Activated naive CD4-positive, alpha-beta T cell treated with anti-CD3 and anti-CD28 coated beads, Interleukin-2, amount 50 U/mL, for 24 hours (primary cell): Measurements from ENCODE around the gene KCND3.

ENCODE experiments used
- H3K27ac Mint-ChIP-seq: one replicate; pipeline ENCODE4 v1.8.0; 2021; ENCODE audit warnings: mild to moderate bottlenecking, mixed read lengths
- H3K27me3 Mint-ChIP-seq: one replicate; pipeline ENCODE4 v1.8.0; 2021; ENCODE audit warnings: mixed read lengths
- H3K36me3 Mint-ChIP-seq: one replicate; pipeline ENCODE4 v1.8.0; 2021; ENCODE audit warnings: mixed read lengths
- H3K4me1 Mint-ChIP-seq: one replicate; pipeline ENCODE4 v1.8.0; 2021; ENCODE audit warnings: mixed read lengths
- H3K4me3 Mint-ChIP-seq: one replicate; pipeline ENCODE4 v1.8.0; 2021; ENCODE audit warnings: mild to moderate bottlenecking, mixed read lengths
- H3K9me3 Mint-ChIP-seq: one replicate; pipeline ENCODE4 v1.8.0; 2021; ENCODE audit warnings: mixed read lengths

Gene KCND3

GRCh38 chr1:111921948-111922347 lies 67.5 kb downstream of the KCND3 start:
- peaks cover 8% of the 10 kb centered on the region for H3K27me3 Mint-ChIP-seq
- H3K4me3 Mint-ChIP-seq: no peak overlapping the region
- H3K4me1 Mint-ChIP-seq: no peaks in the 10 kb centered on the region
- H3K9me3 Mint-ChIP-seq: no peaks in the 10 kb centered on the region
- no peaks in the 10 kb centered on the region for H3K36me3 Mint-ChIP-seq
- H3K27ac Mint-ChIP-seq: no peak overlapping the region

- H3K36me3 Mint-ChIP-seq: no peaks in the 10 kb centered on the region
- H3K27ac Mint-ChIP-seq: no peak overlapping the region
- no peaks in the 10 kb centered on the region for H3K9me3 Mint-ChIP-seq
- no peaks in the 10 kb centered on the region for H3K4me1 Mint-ChIP-seq
- H3K27me3 Mint-ChIP-seq: peaks cover 8% of the 10 kb centered on the region
- H3K4me3 Mint-ChIP-seq: no peak overlapping the region
Measured at GRCh38 chr1:111920221-111921024, 69.0 kb downstream of the KCND3 start.

- no peaks in the 10 kb centered on the region for H3K4me1 Mint-ChIP-seq
- H3K27me3 Mint-ChIP-seq: peaks cover 28% of the 10 kb centered on the region
- peaks cover 18% of the 10 kb centered on the region for H3K9me3 Mint-ChIP-seq
- H3K27ac Mint-ChIP-seq: no peak overlapping the region
- peaks cover 2% of the 10 kb centered on the region for H3K36me3 Mint-ChIP-seq
- H3K4me3 Mint-ChIP-seq: no peak overlapping the region
Measured at GRCh38 chr1:111911776-111912515, 77.5 kb downstream of the KCND3 start.

DNA sequence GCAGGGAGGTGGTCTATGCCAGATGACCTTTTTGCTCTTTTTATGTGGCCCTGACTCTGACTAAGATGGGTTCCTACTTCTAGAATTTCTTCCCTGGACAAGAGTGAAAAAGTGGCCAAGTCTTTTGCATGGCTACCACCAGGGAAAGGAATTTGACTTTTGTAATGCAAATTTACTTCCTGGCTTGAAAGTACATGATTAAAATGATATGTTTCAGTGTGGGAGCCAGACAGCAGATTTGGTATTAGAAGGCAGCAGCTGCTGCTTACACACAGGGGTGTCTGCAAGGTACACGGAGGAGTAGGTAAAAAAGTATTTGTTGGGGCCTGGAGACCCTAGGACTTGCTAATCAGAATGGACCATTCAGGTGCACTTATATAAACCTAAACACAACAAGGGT lies 78.4 kb downstream of the KCND3 start:
- no peaks in the 10 kb centered on the region for H3K4me1 Mint-ChIP-seq
- H3K4me3 Mint-ChIP-seq: no peak overlapping the region
- H3K27ac Mint-ChIP-seq: no peak overlapping the region
- peaks cover 34% of the 10 kb centered on the region for H3K27me3 Mint-ChIP-seq
- H3K36me3 Mint-ChIP-seq: peaks cover 2% of the 10 kb centered on the region
- peaks cover 18% of the 10 kb centered on the region for H3K9me3 Mint-ChIP-seq

DNA sequence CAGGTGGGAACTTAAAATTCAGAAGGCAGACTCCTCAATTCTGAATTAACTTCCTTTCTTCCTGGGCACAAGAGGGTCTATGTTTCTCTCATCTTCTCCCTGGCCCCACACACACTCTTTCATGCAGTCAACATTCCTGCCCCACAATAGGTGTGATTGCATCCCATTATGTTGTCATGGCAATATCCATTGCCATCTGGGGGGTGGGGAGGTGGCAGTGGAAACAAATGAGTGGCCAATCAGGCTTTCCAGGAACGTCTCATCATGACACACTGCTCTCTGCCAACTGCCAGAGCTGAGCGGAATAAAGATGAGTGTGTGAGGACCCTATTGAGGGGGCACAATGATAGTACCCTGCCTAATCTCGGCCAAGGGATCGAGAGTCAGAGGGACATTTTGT lies 80.4 kb downstream of the KCND3 start:
- peaks cover 27% of the 10 kb centered on the region for H3K27me3 Mint-ChIP-seq
- H3K4me3 Mint-ChIP-seq: no peak overlapping the region
- H3K27ac Mint-ChIP-seq: no peak overlapping the region
- H3K4me1 Mint-ChIP-seq: no peaks in the 10 kb centered on the region
- peaks cover 5% of the 10 kb centered on the region for H3K9me3 Mint-ChIP-seq
- peaks cover 2% of the 10 kb centered on the region for H3K36me3 Mint-ChIP-seq

- Mint-ChIP-seq H3K27me3 (peaks cover 27% of the 10 kb centered on the region), H3K4me1 (no peaks in the 10 kb centered on the region), H3K4me3 (no peak overlapping the region), H3K27ac (no peak overlapping the region), H3K36me3 (peaks cover 2% of the 10 kb centered on the region), H3K9me3 (no peaks in the 10 kb centered on the region)
Measured at GRCh38 chr1:111908011-111908621, 81.4 kb downstream of the KCND3 start.

- H3K36me3 Mint-ChIP-seq: peaks cover 2% of the 10 kb centered on the region
- H3K4me3 Mint-ChIP-seq: no peak overlapping the region
- H3K9me3 Mint-ChIP-seq: no peaks in the 10 kb centered on the region
- H3K4me1 Mint-ChIP-seq: no peaks in the 10 kb centered on the region
- peaks cover 27% of the 10 kb centered on the region for H3K27me3 Mint-ChIP-seq
- H3K27ac Mint-ChIP-seq: no peak overlapping the region
Measured at GRCh38 chr1:111907321-111907720, 82.1 kb downstream of the KCND3 start.

GRCh38 chr1:111906816-111907215 lies 82.7 kb downstream of the KCND3 start:
- H3K36me3 Mint-ChIP-seq: peaks cover 2% of the 10 kb centered on the region
- no peak overlapping the region for H3K27ac Mint-ChIP-seq
- peaks cover 27% of the 10 kb centered on the region for H3K27me3 Mint-ChIP-seq
- no peak overlapping the region for H3K4me3 Mint-ChIP-seq
- H3K9me3 Mint-ChIP-seq: no peaks in the 10 kb centered on the region
- no peaks in the 10 kb centered on the region for H3K4me1 Mint-ChIP-seq

- peaks cover 2% of the 10 kb centered on the region for H3K36me3 Mint-ChIP-seq
- peaks cover 25% of the 10 kb centered on the region for H3K27me3 Mint-ChIP-seq
- H3K9me3 Mint-ChIP-seq: no peaks in the 10 kb centered on the region
- H3K4me1 Mint-ChIP-seq: no peaks in the 10 kb centered on the region
- no peak overlapping the region for H3K27ac Mint-ChIP-seq
- no peak overlapping the region for H3K4me3 Mint-ChIP-seq
Measured at GRCh38 chr1:111906111-111906510, 83.4 kb downstream of the KCND3 start.

DNA sequence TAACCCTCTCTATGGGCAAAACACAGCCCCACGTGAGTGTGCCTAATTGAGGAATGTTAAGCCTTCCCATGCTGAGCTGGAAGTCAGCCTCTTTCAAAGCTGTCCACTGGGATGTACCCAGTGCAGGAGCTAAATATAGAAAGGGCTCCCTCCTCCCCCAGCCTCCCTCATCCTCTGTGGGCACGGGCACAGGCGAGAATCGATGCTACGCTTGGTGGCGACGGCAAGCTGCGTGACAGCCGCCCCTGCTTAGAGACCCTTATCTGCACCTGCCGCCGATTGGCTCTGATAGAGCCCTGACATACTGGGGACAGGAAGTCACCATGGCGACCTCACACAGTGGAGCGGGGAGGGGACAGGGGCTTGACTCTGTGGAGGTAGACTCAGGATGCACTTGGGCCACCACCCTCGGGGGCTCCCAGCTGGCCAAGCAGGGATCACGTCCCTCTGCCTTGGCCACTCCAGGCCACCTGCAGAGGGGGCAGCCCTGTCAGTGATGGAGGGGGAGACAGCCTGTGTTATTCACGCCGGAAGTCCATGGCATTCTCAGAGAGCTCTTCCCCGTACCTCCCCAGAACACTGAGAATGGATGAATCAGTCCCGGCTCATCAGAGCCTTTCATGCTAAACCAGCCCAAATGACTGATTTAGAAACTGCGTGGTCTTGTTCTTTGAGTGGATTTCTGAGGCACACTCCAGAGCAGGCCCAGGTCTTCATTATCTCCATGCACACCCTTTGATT lies 84.8 kb downstream of the KCND3 start:
- no peak overlapping the region for H3K27ac Mint-ChIP-seq
- H3K36me3 Mint-ChIP-seq: no peaks in the 10 kb centered on the region
- no peak overlapping the region for H3K4me3 Mint-ChIP-seq
- no peaks in the 10 kb centered on the region for H3K4me1 Mint-ChIP-seq
- H3K27me3 Mint-ChIP-seq: peaks cover 15% of the 10 kb centered on the region
- H3K9me3 Mint-ChIP-seq: no peaks in the 10 kb centered on the region

GRCh38 chr1:111903871-111904449 lies 85.5 kb downstream of the KCND3 start:
- H3K4me1 Mint-ChIP-seq: no peaks in the 10 kb centered on the region

GRCh38 chr1:111903148-111903870 lies 86.2 kb downstream of the KCND3 start:
- H3K9me3 Mint-ChIP-seq: no peaks in the 10 kb centered on the region

More at GRCh38 chr1:111903871-111904449, 85.5 kb downstream of the KCND3 start:
- no peaks in the 10 kb centered on the region for H3K9me3 Mint-ChIP-seq
- H3K27ac Mint-ChIP-seq: no peak overlapping the region
- H3K27me3 Mint-ChIP-seq: peaks cover 9% of the 10 kb centered on the region
- H3K4me3 Mint-ChIP-seq: no peak overlapping the region
- no peaks in the 10 kb centered on the region for H3K36me3 Mint-ChIP-seq

GRCh38 chr1:111895469-111895868 lies 94.0 kb downstream of the KCND3 start:
- Mint-ChIP-seq H3K9me3 (no peaks in the 10 kb centered on the region), H3K4me3 (no peak overlapping the region), H3K36me3 (no peaks in the 10 kb centered on the region), H3K27me3 (peaks cover 2% of the 10 kb centered on the region), H3K27ac (no peak overlapping the region), H3K4me1 (no peaks in the 10 kb centered on the region)

More at GRCh38 chr1:111903148-111903870, 86.2 kb downstream of the KCND3 start:
- Mint-ChIP-seq H3K27ac (no peak overlapping the region), H3K36me3 (no peaks in the 10 kb centered on the region), H3K27me3 (peaks cover 11% of the 10 kb centered on the region), H3K4me3 (no peak overlapping the region), H3K4me1 (no peaks in the 10 kb centered on the region)

DNA sequence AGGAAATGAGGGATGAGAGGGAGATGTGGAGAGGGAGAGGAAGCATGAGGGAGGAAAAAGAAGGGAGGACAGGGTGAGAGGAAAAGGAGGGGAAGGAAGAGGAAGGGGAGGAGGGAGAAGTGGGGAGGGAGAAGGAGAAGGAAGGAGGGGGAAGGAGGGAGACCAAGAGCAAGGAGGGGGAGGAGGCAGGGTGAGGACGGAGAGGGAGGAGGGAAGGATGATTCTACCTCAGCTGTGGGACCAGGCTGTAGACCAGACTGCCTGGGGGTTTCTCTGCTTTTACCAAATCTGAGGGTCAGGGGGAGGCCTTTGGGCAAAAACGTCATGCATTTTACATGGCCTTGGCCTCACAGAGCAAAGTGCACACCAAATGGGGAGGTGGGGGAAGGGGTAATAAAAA lies 94.5 kb downstream of the KCND3 start:
- Mint-ChIP-seq H3K4me1 (no peaks in the 10 kb centered on the region), H3K27ac (no peak overlapping the region), H3K4me3 (no peak overlapping the region), H3K27me3 (peaks cover 2% of the 10 kb centered on the region), H3K36me3 (no peaks in the 10 kb centered on the region), H3K9me3 (no peaks in the 10 kb centered on the region)
